ENCODE measurements around the gene TMCO4.

The TMCO4 gene

GRCh38 chr1:19759740-19760089 is 40.0 kb downstream of the TMCO4 start:
- no CpG with 5 or more reads among the region's 1 CpG for WGBS (ENCODE audit: extremely low coverage, insufficient coverage, insufficient read length)
- peak; percentile 53 to 68 for DNase-seq
- no peak overlapping the region for H2AK5ac ChIP-seq (ENCODE audit: low read length)

GRCh38 chr1:19758227-19758830 is 41.4 kb downstream of the TMCO4 start:
- peaks cover 4% of the 10 kb centered on the region in 2 experiments for H3K4me1 ChIP-seq (ENCODE audit: control insufficient read depth in 1 of 2, insufficient read depth in 2 of 2, low read length in 2 of 2)
- no peaks in the 10 kb centered on the region for H3K9me3 ChIP-seq (ENCODE audit: insufficient read depth, low read depth, low read length)
- peaks cover 0 to 2% of the 10 kb centered on the region in 2 experiments for H3K36me3 ChIP-seq (ENCODE audit: control insufficient read depth in 1 of 2, insufficient read depth in 2 of 2, low read length in 2 of 2)
- H3K4ac ChIP-seq (ENCODE audit: low read depth, low read length) = no peak overlapping the region
- peaks cover 2% of the 10 kb centered on the region for H3K79me1 ChIP-seq (ENCODE audit: low read length)
- no peak overlapping the region for H4K91ac ChIP-seq (ENCODE audit: low read depth, low read length)
- H3K27me3 ChIP-seq (ENCODE audit: insufficient read depth, low read length) = no peaks in the 10 kb centered on the region
- no peak overlapping the region for H2AFZ ChIP-seq (ENCODE audit: insufficient read depth, low read length, poor library complexity)
- no peak overlapping the region for H3K4me3 ChIP-seq (ENCODE audit: low read depth, low read length)
- no peak overlapping the region for H2AK5ac ChIP-seq (ENCODE audit: low read length)
- no peak overlapping the region for H2BK120ac ChIP-seq (ENCODE audit: insufficient read depth, low read length, poor library complexity)
- H3K4me2 ChIP-seq (ENCODE audit: low read length) = no peak overlapping the region
- DNase-seq = peak; percentile 76 to 85
- H3K79me2 ChIP-seq (ENCODE audit: control insufficient read depth, insufficient read depth, low read length, poor library complexity) = no peaks in the 10 kb centered on the region
- no peak overlapping the region for H2BK12ac ChIP-seq (ENCODE audit: low read length)
- no peak overlapping the region for H4K12ac ChIP-seq (ENCODE audit: low read depth, low read length)
- no peak overlapping the region for H3K27ac ChIP-seq (ENCODE audit: low read depth, low read length)
- no peak overlapping the region for H3K14ac ChIP-seq (ENCODE audit: low read length)
- H3K18ac ChIP-seq (ENCODE audit: low read length) = no peak overlapping the region
- no peak overlapping the region for H3K23ac ChIP-seq (ENCODE audit: low read length)
- no peak overlapping the region for H3K9ac ChIP-seq (ENCODE audit: low read length)
- no CpG with 5 or more reads among the region's 7 CpGs for WGBS (ENCODE audit: extremely low coverage, insufficient coverage, insufficient read length)
- no peak overlapping the region for H4K8ac ChIP-seq (ENCODE audit: low read depth, low read length)
- no peak overlapping the region for H2BK5ac ChIP-seq (ENCODE audit: low read depth, low read length, poor library complexity)

More at GRCh38 chr1:19759740-19760089, 40.0 kb downstream of the TMCO4 start:
- Histone ChIP-seq H2BK12ac (ENCODE audit: low read length) (no peak overlapping the region), H3K79me1 (ENCODE audit: low read length) (peaks cover 2% of the 10 kb centered on the region), H4K12ac (ENCODE audit: low read depth, low read length) (no peak overlapping the region), H3K18ac (ENCODE audit: low read length) (no peak overlapping the region), H3K79me2 (ENCODE audit: control insufficient read depth, insufficient read depth, low read length, poor library complexity) (no peaks in the 10 kb centered on the region), H3K4me3 (ENCODE audit: low read depth, low read length) (no peak overlapping the region), H3K14ac (ENCODE audit: low read length) (no peak overlapping the region), H3K36me3 (ENCODE audit: control insufficient read depth in 1 of 2, insufficient read depth in 2 of 2, low read length in 2 of 2) (peaks cover 0 to 2% of the 10 kb centered on the region in 2 experiments), H4K91ac (ENCODE audit: low read depth, low read length) (peak overlapping the region; percentile 31), H3K4ac (ENCODE audit: low read depth, low read length) (no peak overlapping the region), H3K4me1 (ENCODE audit: control insufficient read depth in 1 of 2, insufficient read depth in 2 of 2, low read length in 2 of 2) (peaks cover 4% of the 10 kb centered on the region in 2 experiments), H3K9me3 (ENCODE audit: insufficient read depth, low read depth, low read length) (no peaks in the 10 kb centered on the region), H4K8ac (ENCODE audit: low read depth, low read length) (no peak overlapping the region), H2BK120ac (ENCODE audit: insufficient read depth, low read length, poor library complexity) (no peak overlapping the region), H3K27me3 (ENCODE audit: insufficient read depth, low read length) (no peaks in the 10 kb centered on the region), H2AFZ (ENCODE audit: insufficient read depth, low read length, poor library complexity) (no peak overlapping the region), H3K9ac (ENCODE audit: low read length) (no peak overlapping the region), H2BK5ac (ENCODE audit: low read depth, low read length, poor library complexity) (no peak overlapping the region), H3K4me2 (ENCODE audit: low read length) (no peak overlapping the region), H3K27ac (ENCODE audit: low read depth, low read length) (no peak overlapping the region), H3K23ac (ENCODE audit: low read length) (no peak overlapping the region)

- Histone ChIP-seq H3K36me3 (ENCODE audit: control insufficient read depth in 1 of 2, insufficient read depth in 2 of 2, low read length in 2 of 2) (peaks cover 0 to 2% of the 10 kb centered on the region in 2 experiments), H3K18ac (ENCODE audit: low read length) (no peak overlapping the region), H3K79me1 (ENCODE audit: low read length) (peaks cover 2% of the 10 kb centered on the region), H4K91ac (ENCODE audit: low read depth, low read length) (no peak overlapping the region), H2AK5ac (ENCODE audit: low read length) (no peak overlapping the region), H3K79me2 (ENCODE audit: control insufficient read depth, insufficient read depth, low read length, poor library complexity) (no peaks in the 10 kb centered on the region), H4K12ac (ENCODE audit: low read depth, low read length) (no peak overlapping the region), H3K14ac (ENCODE audit: low read length) (no peak overlapping the region), H3K9ac (ENCODE audit: low read length) (no peak overlapping the region), H3K4ac (ENCODE audit: low read depth, low read length) (no peak overlapping the region), H3K27ac (ENCODE audit: low read depth, low read length) (no peak overlapping the region), H3K4me2 (ENCODE audit: low read length) (no peak overlapping the region), H3K23ac (ENCODE audit: low read length) (no peak overlapping the region), H2BK5ac (ENCODE audit: low read depth, low read length, poor library complexity) (no peak overlapping the region), H4K8ac (ENCODE audit: low read depth, low read length) (no peak overlapping the region), H3K27me3 (ENCODE audit: insufficient read depth, low read length) (no peaks in the 10 kb centered on the region), H3K9me3 (ENCODE audit: insufficient read depth, low read depth, low read length) (no peaks in the 10 kb centered on the region), H3K4me1 (ENCODE audit: control insufficient read depth in 1 of 2, insufficient read depth in 2 of 2, low read length in 2 of 2) (peaks cover 4% of the 10 kb centered on the region in 2 experiments), H3K4me3 (ENCODE audit: low read depth, low read length) (no peak overlapping the region), H2BK120ac (ENCODE audit: insufficient read depth, low read length, poor library complexity) (no peak overlapping the region), H2BK12ac (ENCODE audit: low read length) (no peak overlapping the region), H2AFZ (ENCODE audit: insufficient read depth, low read length, poor library complexity) (no peak overlapping the region)
- no peak for DNase-seq
- WGBS (ENCODE audit: extremely low coverage, insufficient coverage, insufficient read length) = no CpG with 5 or more reads among the region's 4 CpGs
Observed at GRCh38 chr1:19757641-19758040, 42.1 kb downstream of the TMCO4 start.

- no peak overlapping the region for H3K9ac ChIP-seq (ENCODE audit: low read length)
- H3K4me3 ChIP-seq (ENCODE audit: low read depth, low read length) = no peak overlapping the region
- DNase-seq = no peak
- H4K91ac ChIP-seq (ENCODE audit: low read depth, low read length) = no peak overlapping the region
- no peak overlapping the region for H2BK120ac ChIP-seq (ENCODE audit: insufficient read depth, low read length, poor library complexity)
- no peak overlapping the region for H3K27ac ChIP-seq (ENCODE audit: low read depth, low read length)
- H3K9me3 ChIP-seq (ENCODE audit: insufficient read depth, low read depth, low read length) = no peaks in the 10 kb centered on the region
- H3K4me2 ChIP-seq (ENCODE audit: low read length) = no peak overlapping the region
- H3K79me2 ChIP-seq (ENCODE audit: control insufficient read depth, insufficient read depth, low read length, poor library complexity) = no peaks in the 10 kb centered on the region
- H3K23ac ChIP-seq (ENCODE audit: low read length) = no peak overlapping the region
- no peak overlapping the region for H3K14ac ChIP-seq (ENCODE audit: low read length)
- peaks cover 4% of the 10 kb centered on the region in 2 experiments for H3K4me1 ChIP-seq (ENCODE audit: control insufficient read depth in 1 of 2, insufficient read depth in 2 of 2, low read length in 2 of 2)
- no peak overlapping the region for H4K8ac ChIP-seq (ENCODE audit: low read depth, low read length)
- no peak overlapping the region for H4K12ac ChIP-seq (ENCODE audit: low read depth, low read length)
- H2AK5ac ChIP-seq (ENCODE audit: low read length) = no peak overlapping the region
- H2AFZ ChIP-seq (ENCODE audit: insufficient read depth, low read length, poor library complexity) = no peak overlapping the region
- H2BK12ac ChIP-seq (ENCODE audit: low read length) = no peak overlapping the region
- no peak overlapping the region for H3K4ac ChIP-seq (ENCODE audit: low read depth, low read length)
- peaks cover 2% of the 10 kb centered on the region for H3K79me1 ChIP-seq (ENCODE audit: low read length)
- no peak overlapping the region for H3K18ac ChIP-seq (ENCODE audit: low read length)
- no CpG with 5 or more reads among the region's 5 CpGs for WGBS (ENCODE audit: extremely low coverage, insufficient coverage, insufficient read length)
- H3K27me3 ChIP-seq (ENCODE audit: insufficient read depth, low read length) = no peaks in the 10 kb centered on the region
- no peak overlapping the region for H2BK5ac ChIP-seq (ENCODE audit: low read depth, low read length, poor library complexity)
- H3K36me3 ChIP-seq (ENCODE audit: control insufficient read depth in 1 of 2, insufficient read depth in 2 of 2, low read length in 2 of 2) = no peaks in the 10 kb centered on the region
Observed at GRCh38 chr1:19756480-19756879, 43.2 kb downstream of the TMCO4 start.
